Tibial nerve (tissue), 4 donors: Measurements from ENCODE around the gene ADRA1B.
A peak's percentile ranks its signal among the peaks of the same experiment; 100 is the strongest.

Experiments used
- CTCF ChIP-seq, 5 experiments: fragments of 200-600 bp in 3 of 5; fragments of 450-650 bp in 2 of 5; sonication (generic) in 3 of 5; IDR thresholded peaks; one replicate each; pipeline ENCODE4 v1.5.1; 2016 to 2019; ENCODE audit warnings: antibody characterized with exemption in 5 of 5, mild to moderate bottlenecking in 3 of 5, moderate library complexity in 2 of 5
- EP300 ChIP-seq, 2 donors: sonication (generic); formaldehyde crosslinking; IDR thresholded peaks; one replicate each; pipeline ENCODE4 v1.6.1; 2017; ENCODE audit warnings: antibody characterized with exemption in 2 of 2, mild to moderate bottlenecking in 1 of 2
- POLR2A ChIP-seq, 2 donors: fragments of 450-650 bp; IDR thresholded peaks; one replicate each; pipeline ENCODE4 v1.6.1; 2017; ENCODE audit warnings: antibody characterized with exemption in 2 of 2, mild to moderate bottlenecking in 2 of 2, moderate library complexity in 2 of 2

- TF ChIP-seq EP300 (IDR thresholded peaks at IDR 0.05) (peak in 1 of 2 donors; percentile 18), CTCF (IDR thresholded peaks at IDR 0.05) (no peak), POLR2A (IDR thresholded peaks at IDR 0.05) (no peak)
Observed at GRCh38 chr5:159883522-159883950, 32.7 kb upstream of the ADRA1B start.
